HepG2 (cell line): ENCODE data around the gene MYH7B. TPM values are rescaled to one million over a fixed set of nuclear protein-coding genes. Genes with fewer than 3 reads are reported as not detected.

Experiments used
- CAMTA2 ChIP-seq: sonication (generic); formaldehyde crosslinking; IDR thresholded peaks from 2 replicates; pipeline ENCODE4 v1.4.0; 2020; ENCODE audit warnings: mild to moderate bottlenecking, missing genetic modification reagents, borderline replicate concordance
- CREBL2 ChIP-seq: sonication (generic); formaldehyde crosslinking; IDR thresholded peaks from 2 replicates; pipeline ENCODE4 v1.8.1; 2023; ENCODE audit warnings: missing genetic modification reagents, mild to moderate bottlenecking, borderline replicate concordance
- IRX3 ChIP-seq: sonication (generic); formaldehyde crosslinking; IDR thresholded peaks from 2 replicates; pipeline ENCODE4 v1.8.1; 2023; ENCODE audit warnings: mild to moderate bottlenecking, low read depth, missing genetic modification reagents, borderline replicate concordance
- LCORL ChIP-seq, 2 experiments: fragments of 450-650 bp in 1 of 2; sonication (generic) in 1 of 2; formaldehyde crosslinking in 1 of 2; IDR thresholded peaks; 2 replicates each; pipeline versions ENCODE4 v1.5.0 to v1.6.1; 2017 to 2020; ENCODE audit warnings: antibody characterized with exemption in 1 of 2, missing genetic modification reagents in 1 of 2
- RBAK ChIP-seq: sonication (generic); formaldehyde crosslinking; IDR thresholded peaks from 2 replicates; pipeline ENCODE4 v1.5.1; 2020; ENCODE audit warnings: mild to moderate bottlenecking, missing genetic modification reagents
- SIN3A ChIP-seq: IDR thresholded peaks from 2 replicates; pipeline ENCODE4 v1.6.1; 2011; ENCODE audit warnings: low read depth, mild to moderate bottlenecking, control low read depth, low read length, borderline replicate concordance
- ZBTB26 ChIP-seq: IDR thresholded peaks from 2 replicates; pipeline ENCODE4 v1.6.1; 2016; ENCODE audit warnings: missing compliant biosample characterization, missing genetic modification reagents, borderline replicate concordance
- ZBTB37 ChIP-seq: sonication (generic); formaldehyde crosslinking; IDR thresholded peaks from 2 replicates; pipeline ENCODE4 v1.4.0; 2020; ENCODE audit warnings: mild to moderate bottlenecking, missing genetic modification reagents
- ZNF260 ChIP-seq: sonication (generic); formaldehyde crosslinking; IDR thresholded peaks from 2 replicates; pipeline ENCODE4 v1.4.0; 2020; ENCODE audit warnings: missing genetic modification reagents, low read depth, mild to moderate bottlenecking, borderline replicate concordance
- ZNF30 ChIP-seq: sonication (generic); formaldehyde crosslinking; IDR thresholded peaks from 2 replicates; pipeline ENCODE4 v1.5.0; 2020; ENCODE audit warnings: mild to moderate bottlenecking, missing genetic modification reagents
- polyA plus RNA-seq, 8 experiments: library from polyadenylated mRNA; depleted of rRNA in 3 of 8; stranded (reverse) in 7 of 8; unstranded in 1 of 8; fragments of >200 nt; fragmentation: Illumina TruSeq in 4 of 8; extraction: Trizol in 4 of 8; gene quantifications; 2 replicates each; pipeline versions ENCODE4 v1.2.1 to v1.2.3, GENCODE V29; 2011 to 2016; ENCODE audit warnings: low read depth in 4 of 8, missing spikeins in 1 of 8, mixed read lengths in 1 of 8; ENCODE audit not compliant: insufficient read depth in 1 of 8
- total RNA-seq, 5 experiments: library from RNA; depleted of rRNA; stranded (reverse); fragments of >200 nt; fragmentation: Illumina TruSeq; extraction: Trizol; gene quantifications; 2 replicates each; pipeline ENCODE4 v1.2.3, GENCODE V29; 2016; ENCODE audit warnings: low read depth in 1 of 5
- TF ChIP-seq, protein P1 (sequence below): sonication (generic); formaldehyde crosslinking; IDR thresholded peaks from 2 replicates; pipeline ENCODE4 v1.4.0; 2020; ENCODE audit warnings: mild to moderate bottlenecking, low read depth, missing genetic modification reagents
- TF ChIP-seq, protein P2 (sequence below): sonication (generic); formaldehyde crosslinking; IDR thresholded peaks from 2 replicates; pipeline ENCODE4 v1.4.0; 2020; ENCODE audit warnings: mild to moderate bottlenecking, missing genetic modification reagents
- TF ChIP-seq, protein P3 (sequence below): IDR thresholded peaks from 2 replicates; pipeline ENCODE4 v1.6.1; 2012; ENCODE audit warnings: inconsistent platforms

The MYH7B gene
- total and polyA plus RNA-seq, 2 of the 13 experiments (the other 11 are each of a cell fraction or from before 2014, with no cell fraction given): 0.05 to 0.20 TPM

DNA sequence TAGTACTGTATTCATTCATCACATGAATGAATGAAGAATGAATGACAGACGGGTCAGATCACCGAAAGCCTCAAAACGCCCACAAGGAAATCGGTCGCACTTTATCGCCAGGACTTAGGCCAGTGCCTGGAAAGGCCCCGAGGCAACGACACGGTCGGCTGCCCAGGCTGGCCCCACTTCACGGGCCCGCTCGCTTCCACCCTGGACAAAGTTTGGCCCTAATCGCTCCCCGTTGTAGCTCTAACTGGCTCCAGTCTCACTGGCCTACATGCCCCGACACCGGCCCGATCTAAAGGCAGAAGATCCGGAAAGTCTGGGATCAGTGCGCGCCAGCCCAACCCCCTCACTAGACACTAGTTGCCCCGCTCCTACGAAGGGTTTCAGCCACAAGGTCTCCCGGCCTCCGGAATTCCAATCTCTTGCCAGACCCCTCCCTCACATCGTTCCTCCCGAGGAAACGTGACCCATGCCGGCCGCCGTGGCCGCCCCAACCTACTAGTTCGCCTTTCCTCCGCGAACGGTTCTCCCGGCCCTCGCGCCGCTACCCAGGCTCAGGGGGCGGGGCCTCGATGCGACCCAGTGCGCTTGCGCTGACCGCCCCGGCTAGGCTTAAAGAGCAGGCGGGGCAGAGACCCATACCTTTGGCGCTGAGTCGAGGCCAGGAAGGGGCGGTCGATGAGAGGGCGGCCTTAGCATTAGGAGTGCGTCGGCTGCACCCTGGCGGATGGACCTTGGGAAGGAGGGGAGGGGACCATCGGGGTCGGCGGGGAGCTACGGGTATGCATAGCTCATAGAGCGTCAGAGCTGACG is at the start of gene MYH7B, which contains the start of gene GSS (continued):
- TF ChIP-seq RBAK (CRISPR knock-in tag) (peak; percentile 64; the same call in 1 of the 2 replicates), IRX3 (CRISPR knock-in tag) (peak; percentile 40; the same call in 1 of the 2 replicates), CAMTA2 (CRISPR knock-in tag) (peak; percentile 92; the same call in 1 of the 2 replicates), ZBTB37 (CRISPR knock-in tag) (0 out of 2 replicates have a peak, but pooled peaks have one; percentile 32), ZBTB26 (CRISPR knock-in tag) (no peak; the same call in none of the 2 replicates), CREBL2 (peak; percentile 98; the same call in 1 of the 2 replicates), ZNF30 (CRISPR knock-in tag) (peak; percentile 88), SIN3A (peak; percentile 75), LCORL (IDR thresholded peaks at IDR 0.05) (no peak), LCORL (CRISPR knock-in tag; IDR thresholded peaks at IDR 0.05) (peak; percentile 99), ZNF260 (CRISPR knock-in tag) (no peak; the same call in 1 of the 2 replicates)
- TF ChIP-seq, protein P1, sequence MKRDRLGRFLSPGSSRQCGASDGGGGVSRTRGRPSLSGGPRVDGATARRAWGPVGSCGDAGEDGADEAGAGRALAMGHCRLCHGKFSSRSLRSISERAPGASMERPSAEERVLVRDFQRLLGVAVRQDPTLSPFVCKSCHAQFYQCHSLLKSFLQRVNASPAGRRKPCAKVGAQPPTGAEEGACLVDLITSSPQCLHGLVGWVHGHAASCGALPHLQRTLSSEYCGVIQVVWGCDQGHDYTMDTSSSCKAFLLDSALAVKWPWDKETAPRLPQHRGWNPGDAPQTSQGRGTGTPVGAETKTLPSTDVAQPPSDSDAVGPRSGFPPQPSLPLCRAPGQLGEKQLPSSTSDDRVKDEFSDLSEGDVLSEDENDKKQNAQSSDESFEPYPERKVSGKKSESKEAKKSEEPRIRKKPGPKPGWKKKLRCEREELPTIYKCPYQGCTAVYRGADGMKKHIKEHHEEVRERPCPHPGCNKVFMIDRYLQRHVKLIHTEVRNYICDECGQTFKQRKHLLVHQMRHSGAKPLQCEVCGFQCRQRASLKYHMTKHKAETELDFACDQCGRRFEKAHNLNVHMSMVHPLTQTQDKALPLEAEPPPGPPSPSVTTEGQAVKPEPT (CRISPR knock-in tag): peak; percentile 97
- TF ChIP-seq, protein P2, sequence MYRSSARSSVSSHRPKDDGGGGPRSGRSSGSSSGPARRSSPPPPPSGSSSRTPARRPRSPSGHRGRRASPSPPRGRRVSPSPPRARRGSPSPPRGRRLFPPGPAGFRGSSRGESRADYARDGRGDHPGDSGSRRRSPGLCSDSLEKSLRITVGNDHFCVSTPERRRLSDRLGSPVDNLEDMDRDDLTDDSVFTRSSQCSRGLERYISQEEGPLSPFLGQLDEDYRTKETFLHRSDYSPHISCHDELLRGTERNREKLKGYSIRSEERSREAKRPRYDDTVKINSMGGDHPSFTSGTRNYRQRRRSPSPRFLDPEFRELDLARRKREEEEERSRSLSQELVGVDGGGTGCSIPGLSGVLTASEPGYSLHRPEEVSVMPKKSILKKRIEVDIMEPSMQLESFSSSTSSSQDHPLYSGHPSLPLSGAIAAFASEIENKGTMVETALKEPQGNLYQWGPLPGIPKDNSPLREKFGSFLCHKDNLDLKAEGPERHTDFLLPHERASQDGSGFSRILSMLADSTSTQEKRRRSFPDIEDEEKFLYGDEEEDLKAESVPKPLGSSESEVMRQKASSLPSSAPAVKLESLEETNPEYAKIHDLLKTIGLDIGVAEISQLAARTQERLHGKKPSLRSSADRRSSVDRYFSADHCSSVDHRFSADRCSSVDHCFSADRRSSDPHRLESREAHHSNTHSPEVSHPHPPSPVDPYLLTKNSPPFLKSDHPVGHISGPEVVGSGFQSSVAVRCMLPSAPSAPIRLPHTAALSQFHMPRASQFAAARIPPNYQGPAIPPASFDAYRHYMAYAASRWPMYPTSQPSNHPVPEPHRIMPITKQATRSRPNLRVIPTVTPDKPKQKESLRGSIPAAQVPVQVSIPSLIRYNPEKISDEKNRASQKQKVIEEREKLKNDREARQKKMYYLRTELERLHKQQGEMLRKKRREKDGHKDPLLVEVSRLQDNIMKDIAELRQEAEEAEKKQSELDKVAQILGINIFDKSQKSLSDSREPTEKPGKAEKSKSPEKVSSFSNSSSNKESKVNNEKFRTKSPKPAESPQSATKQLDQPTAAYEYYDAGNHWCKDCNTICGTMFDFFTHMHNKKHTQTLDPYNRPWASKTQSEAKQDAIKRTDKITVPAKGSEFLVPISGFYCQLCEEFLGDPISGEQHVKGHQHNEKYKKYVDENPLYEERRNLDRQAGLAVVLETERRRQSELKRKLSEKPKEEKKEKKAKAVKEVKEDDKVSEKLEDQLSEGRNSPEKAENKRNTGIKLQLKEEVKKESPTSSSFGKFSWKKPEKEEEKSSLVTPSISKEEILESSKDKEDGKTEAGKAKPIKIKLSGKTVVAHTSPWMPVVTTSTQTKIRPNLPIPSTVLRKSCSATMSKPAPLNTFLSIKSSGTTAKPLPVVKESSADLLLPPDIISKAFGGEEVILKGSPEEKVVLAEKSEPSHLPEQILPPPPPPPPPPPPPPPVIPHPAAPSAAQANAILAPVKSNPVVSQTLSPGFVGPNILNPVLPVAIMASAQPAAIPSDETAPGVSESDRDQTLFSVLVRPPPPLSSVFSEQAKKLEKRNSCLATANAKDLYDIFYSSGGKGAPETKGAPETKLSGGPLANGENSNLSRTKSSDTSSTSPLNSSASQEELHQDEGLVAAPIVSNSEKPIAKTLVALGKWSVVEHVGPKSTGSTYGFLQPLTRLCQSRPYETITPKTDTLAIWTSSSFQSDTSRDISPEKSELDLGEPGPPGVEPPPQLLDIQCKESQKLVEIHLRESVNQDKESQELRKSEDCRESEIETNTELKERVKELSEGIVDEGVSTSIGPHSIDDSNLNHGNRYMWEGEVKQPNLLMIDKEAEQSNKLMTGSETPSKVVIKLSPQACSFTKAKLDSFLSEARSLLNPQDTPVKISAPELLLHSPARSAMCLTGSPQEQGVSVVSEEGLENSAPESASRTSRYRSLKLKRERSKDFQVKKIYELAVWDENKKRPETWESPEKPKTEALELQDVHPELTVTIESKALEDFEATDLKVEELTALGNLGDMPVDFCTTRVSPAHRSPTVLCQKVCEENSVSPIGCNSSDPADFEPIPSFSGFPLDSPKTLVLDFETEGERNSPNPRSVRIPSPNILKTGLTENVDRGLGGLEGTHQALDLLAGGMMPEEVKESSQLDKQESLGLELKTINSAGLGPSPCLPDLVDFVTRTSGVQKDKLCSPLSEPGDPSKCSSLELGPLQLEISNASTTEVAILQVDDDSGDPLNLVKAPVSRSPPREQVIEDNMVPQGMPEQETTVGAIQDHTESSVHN: peak; percentile 84
- TF ChIP-seq, protein P3, sequence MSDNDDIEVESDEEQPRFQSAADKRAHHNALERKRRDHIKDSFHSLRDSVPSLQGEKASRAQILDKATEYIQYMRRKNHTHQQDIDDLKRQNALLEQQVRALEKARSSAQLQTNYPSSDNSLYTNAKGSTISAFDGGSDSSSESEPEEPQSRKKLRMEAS: peak; percentile 79
